Gastrocnemius medialis (tissue), 4 donors: ENCODE results near the gene ST8SIA1.

Experiments
- CTCF ChIP-seq, 5 experiments: fragments of 450-650 bp in 3 of 5; fragments of 200-600 bp in 2 of 5; sonication (generic) in 2 of 5; IDR thresholded peaks in 4 of 5; conservative IDR thresholded peaks in 1 of 5; 1 replicate in 4 of 5; 2 replicates in 1 of 5; pipeline ENCODE4 v1.5.1; 2016 to 2019; ENCODE audit warnings: antibody characterized with exemption in 5 of 5, mild to moderate bottlenecking in 3 of 5, moderate library complexity in 3 of 5
- POLR2A ChIP-seq, 2 donors: fragments of 450-650 bp; IDR thresholded peaks; one replicate each; pipeline ENCODE4 v1.6.1; 2017; ENCODE audit warnings: antibody characterized with exemption in 2 of 2, mild to moderate bottlenecking in 2 of 2, moderate library complexity in 2 of 2

- no peak for TF ChIP-seq CTCF (IDR thresholded peaks at IDR 0.05 in 4 of 5, conservative IDR thresholded peaks at IDR 0.05 in 1 of 5)
- no peak for TF ChIP-seq POLR2A (IDR thresholded peaks at IDR 0.05)
Observed at GRCh38 chr12:22164139-22164538, 170.4 kb downstream of the ST8SIA1 start.
